ENCODE data around the gene SEC14L2.

Gene SEC14L2

GRCh38 chr22:30380011-30380410 is 16.8 kb upstream of the SEC14L2 start:
- H3K27me3 ChIP-seq (ENCODE audit: control insufficient read depth, insufficient read depth, low read length): no peaks in the 10 kb centered on the region
- H3K36me3 ChIP-seq (ENCODE audit: control insufficient read depth, insufficient read depth, low read length): peaks cover 71% of the 10 kb centered on the region
- no peak overlapping the region for H3K27ac ChIP-seq (ENCODE audit: low read depth, low read length)
- H3K4me3 ChIP-seq (ENCODE audit: low read depth, low read length): no peak overlapping the region
- H3K4me1 ChIP-seq (ENCODE audit: control insufficient read depth, insufficient read depth, low read length): no peaks in the 10 kb centered on the region
- no peak overlapping the region for H3K9ac ChIP-seq (ENCODE audit: low read length)
- no peaks in the 10 kb centered on the region for H3K9me3 ChIP-seq (ENCODE audit: control insufficient read depth, insufficient read depth, low read depth, low read length)

GRCh38 chr22:30381264-30381663 is 15.6 kb upstream of the SEC14L2 start:
- Histone ChIP-seq H3K4me3 (ENCODE audit: low read depth, low read length) (no peak overlapping the region), H3K9me3 (ENCODE audit: control insufficient read depth, insufficient read depth, low read depth, low read length) (no peaks in the 10 kb centered on the region), H3K9ac (ENCODE audit: low read length) (no peak overlapping the region), H3K27me3 (ENCODE audit: control insufficient read depth, insufficient read depth, low read length) (no peaks in the 10 kb centered on the region), H3K27ac (ENCODE audit: low read depth, low read length) (no peak overlapping the region), H3K4me1 (ENCODE audit: control insufficient read depth, insufficient read depth, low read length) (peaks cover 2% of the 10 kb centered on the region; the same call in 1 of the 2 replicates), H3K36me3 (ENCODE audit: control insufficient read depth, insufficient read depth, low read length) (peaks cover 65% of the 10 kb centered on the region)

DNA sequence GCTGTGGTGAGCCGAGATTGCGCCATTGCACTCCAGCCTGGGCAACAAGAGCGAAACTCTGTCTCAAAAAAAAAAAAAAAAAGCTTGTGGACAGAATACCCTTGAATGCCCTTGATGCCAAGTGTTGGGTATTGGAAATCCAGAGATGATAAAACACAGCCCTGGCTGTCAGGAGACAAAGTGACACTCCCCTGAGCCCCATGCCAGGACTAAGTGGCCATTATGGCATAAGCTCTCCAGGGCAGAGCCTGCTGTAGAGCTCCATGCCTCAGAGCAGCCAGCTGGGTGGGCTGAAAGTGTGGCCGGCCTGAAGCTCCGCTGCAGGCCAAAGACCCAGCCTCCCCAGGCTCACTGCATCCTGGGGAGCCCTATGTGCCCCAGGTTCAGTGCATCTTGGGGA is 14.5 kb upstream of the SEC14L2 start:
- Histone ChIP-seq H3K36me3 (ENCODE audit: control insufficient read depth, insufficient read depth, low read length) (peaks cover 56% of the 10 kb centered on the region), H3K27ac (ENCODE audit: low read depth, low read length) (no peak overlapping the region), H3K9ac (ENCODE audit: low read length) (no peak overlapping the region), H3K27me3 (ENCODE audit: control insufficient read depth, insufficient read depth, low read length) (no peaks in the 10 kb centered on the region), H3K9me3 (ENCODE audit: control insufficient read depth, insufficient read depth, low read depth, low read length) (no peaks in the 10 kb centered on the region), H3K4me1 (ENCODE audit: control insufficient read depth, insufficient read depth, low read length) (peaks cover 6% of the 10 kb centered on the region; the same call in 1 of the 2 replicates), H3K4me3 (ENCODE audit: low read depth, low read length) (no peak overlapping the region)

DNA sequence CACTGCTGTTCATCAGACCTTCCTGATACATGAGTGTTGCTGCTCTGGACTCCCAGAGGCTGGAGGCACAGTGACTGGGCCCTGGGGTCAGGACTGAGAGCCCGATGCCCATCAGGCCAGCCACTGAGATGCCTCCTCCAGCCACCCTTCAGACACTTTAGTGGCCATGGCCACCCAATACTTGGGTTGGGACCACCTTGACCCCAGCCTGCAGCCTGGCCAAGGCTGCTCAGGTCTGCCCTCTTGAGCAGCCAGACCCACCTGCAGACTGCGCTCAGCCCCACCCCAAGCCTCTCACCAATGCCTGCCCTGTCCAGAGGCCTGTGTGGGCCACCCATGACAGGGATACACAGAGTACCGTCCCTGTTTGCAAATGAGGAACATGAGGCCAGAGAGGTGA is 13.8 kb upstream of the SEC14L2 start:
- H3K9ac ChIP-seq (ENCODE audit: low read length): no peak overlapping the region

GRCh38 chr22:30385942-30386341 is 10.9 kb upstream of the SEC14L2 start:
- Histone ChIP-seq H3K4me3 (ENCODE audit: low read depth, low read length) (peak overlapping the region; percentile 79; the same call in 1 of the 2 replicates), H3K27ac (ENCODE audit: low read depth, low read length) (no peak overlapping the region), H3K9me3 (ENCODE audit: control insufficient read depth, insufficient read depth, low read depth, low read length) (peaks cover 11% of the 10 kb centered on the region), H3K4me1 (ENCODE audit: control insufficient read depth, insufficient read depth, low read length) (peaks cover 6% of the 10 kb centered on the region; the same call in 1 of the 2 replicates), H3K9ac (ENCODE audit: low read length) (no peak overlapping the region), H3K27me3 (ENCODE audit: control insufficient read depth, insufficient read depth, low read length) (no peaks in the 10 kb centered on the region), H3K36me3 (ENCODE audit: control insufficient read depth, insufficient read depth, low read length) (peaks cover 26% of the 10 kb centered on the region)

More for the DNA sequence above, 13.8 kb upstream of the SEC14L2 start:
- H3K4me1 ChIP-seq (ENCODE audit: control insufficient read depth, insufficient read depth, low read length): peaks cover 6% of the 10 kb centered on the region; the same call in 1 of the 2 replicates
- no peak overlapping the region for H3K27ac ChIP-seq (ENCODE audit: low read depth, low read length)
- no peaks in the 10 kb centered on the region for H3K9me3 ChIP-seq (ENCODE audit: control insufficient read depth, insufficient read depth, low read depth, low read length)
- no peaks in the 10 kb centered on the region for H3K27me3 ChIP-seq (ENCODE audit: control insufficient read depth, insufficient read depth, low read length)
- H3K36me3 ChIP-seq (ENCODE audit: control insufficient read depth, insufficient read depth, low read length): peaks cover 48% of the 10 kb centered on the region
- H3K4me3 ChIP-seq (ENCODE audit: low read depth, low read length): no peak overlapping the region

- peaks cover 12% of the 10 kb centered on the region for H3K9me3 ChIP-seq (ENCODE audit: control insufficient read depth, insufficient read depth, low read depth, low read length)
- no peak overlapping the region for H3K27ac ChIP-seq (ENCODE audit: low read depth, low read length)
- H3K4me3 ChIP-seq (ENCODE audit: low read depth, low read length): peak overlapping the region; percentile 79
- H3K9ac ChIP-seq (ENCODE audit: low read length): peak overlapping the region; percentile 53
- H3K4me1 ChIP-seq (ENCODE audit: control insufficient read depth, insufficient read depth, low read length): peaks cover 10% of the 10 kb centered on the region; the same call in 1 of the 2 replicates
- H3K27me3 ChIP-seq (ENCODE audit: control insufficient read depth, insufficient read depth, low read length): no peaks in the 10 kb centered on the region
- H3K36me3 ChIP-seq (ENCODE audit: control insufficient read depth, insufficient read depth, low read length): peaks cover 20% of the 10 kb centered on the region
These were observed 10.2 kb upstream of the SEC14L2 start for GRCh38 chr22:30386608-30386959.

DNA sequence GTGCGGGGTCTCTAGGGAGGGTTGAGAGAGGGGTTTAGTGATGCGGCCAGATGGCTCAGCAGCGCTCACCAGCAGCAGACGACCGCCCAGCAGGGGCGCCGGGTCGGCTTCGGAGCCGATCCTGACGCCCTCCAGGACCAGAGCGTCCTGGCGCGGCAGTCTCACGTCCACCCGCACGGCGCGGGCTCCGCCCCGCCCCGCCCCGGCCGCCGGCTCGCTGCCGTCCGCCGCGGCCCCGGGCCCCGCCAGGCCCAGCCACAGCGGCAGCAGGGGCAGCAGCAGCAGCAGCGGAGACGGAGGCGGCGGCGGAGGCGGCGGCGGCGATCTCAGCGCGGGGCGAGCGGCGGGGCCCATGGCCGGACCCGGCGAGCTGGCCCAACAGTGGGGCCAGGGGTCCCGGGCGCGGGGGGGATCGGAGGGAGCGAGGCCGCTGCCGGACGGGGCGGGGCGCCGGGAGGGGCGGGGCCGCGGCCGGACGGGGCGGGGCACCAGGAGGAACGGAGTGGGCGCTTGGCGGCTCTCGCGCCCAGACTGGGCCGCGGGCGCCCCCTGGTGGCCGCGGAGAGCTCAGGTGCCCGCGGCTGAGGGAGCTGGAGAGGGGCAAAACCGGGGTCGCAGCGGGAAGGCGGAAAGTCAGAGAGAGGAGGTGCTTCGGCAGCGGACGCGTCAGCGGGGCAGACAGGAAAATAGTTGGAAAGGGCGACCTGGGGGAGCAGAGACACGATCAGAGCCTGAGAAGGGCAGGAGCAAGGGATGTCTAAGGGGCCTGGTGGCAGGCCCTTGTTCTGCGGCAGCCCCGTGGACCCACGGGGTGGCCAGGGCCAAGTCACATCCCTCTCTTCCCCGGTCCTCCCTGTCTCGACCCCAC is 9.6 kb upstream of the SEC14L2 start, which contains the start of gene RNF215:
TSS of gene RNF215 (minus strand) at position 452 of the 868 bp plus-strand sequence. CDS start at position 354, 98 bp downstream.
- H3K27me3 ChIP-seq (ENCODE audit: control insufficient read depth, insufficient read depth, low read length): no peaks in the 10 kb centered on the region
- no peak within 1 kb of the TSS for H3K27ac ChIP-seq (ENCODE audit: low read depth, low read length)
- peak within 1 kb of the TSS; percentile 79 for H3K4me3 ChIP-seq (ENCODE audit: low read depth, low read length)
- peaks cover 12% of the 10 kb centered on the region; the same call in 1 of the 2 replicates for H3K4me1 ChIP-seq (ENCODE audit: control insufficient read depth, insufficient read depth, low read length)
- H3K9ac ChIP-seq (ENCODE audit: low read length): peak within 1 kb of the TSS; percentile 58
- H3K36me3 ChIP-seq (ENCODE audit: control insufficient read depth, insufficient read depth, low read length): peaks cover 17% of the 10 kb centered on the region
- H3K9me3 ChIP-seq (ENCODE audit: control insufficient read depth, insufficient read depth, low read depth, low read length): peaks cover 12% of the 10 kb centered on the region

DNA sequence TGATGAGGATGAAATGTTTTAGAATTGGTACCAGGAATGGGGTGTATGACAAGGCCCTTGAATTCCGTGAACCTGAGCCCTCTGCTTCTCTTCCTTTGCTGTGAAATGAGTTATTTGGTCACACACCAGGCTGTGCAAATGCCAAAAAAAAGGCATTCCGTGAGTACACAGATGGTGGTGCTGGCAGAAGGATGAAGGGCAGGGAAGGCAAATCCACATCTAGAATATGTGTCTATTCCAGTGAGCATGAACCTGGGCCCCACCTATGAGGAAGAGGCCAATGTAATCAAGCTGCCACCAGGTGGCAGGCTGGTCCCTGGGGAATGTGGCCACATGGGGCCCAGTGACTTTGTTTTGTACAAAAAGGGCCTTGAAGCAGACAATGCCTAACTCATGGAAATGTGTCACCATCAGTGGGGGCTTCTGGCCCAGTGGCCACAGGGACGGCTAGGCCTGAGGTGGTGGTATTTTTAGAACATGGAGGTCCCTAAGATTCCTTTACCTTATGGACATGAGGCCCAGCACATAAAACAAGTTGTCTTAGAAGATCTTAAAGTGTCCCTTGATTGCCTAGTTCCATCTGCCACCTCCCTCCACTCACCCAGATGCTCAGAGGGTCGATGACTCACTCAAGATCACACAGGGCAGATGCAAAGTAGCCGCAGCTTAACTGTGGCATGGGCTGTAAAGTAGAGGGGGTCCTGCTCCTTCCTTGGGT is 5.7 kb upstream of the SEC14L2 start:
- Histone ChIP-seq H3K36me3 (ENCODE audit: control insufficient read depth, insufficient read depth, low read length) (no peaks in the 10 kb centered on the region), H3K9me3 (ENCODE audit: control insufficient read depth, insufficient read depth, low read depth, low read length) (peaks cover 12% of the 10 kb centered on the region), H3K27ac (ENCODE audit: low read depth, low read length) (no peak overlapping the region), H3K27me3 (ENCODE audit: control insufficient read depth, insufficient read depth, low read length) (peaks cover 7% of the 10 kb centered on the region), H3K4me1 (ENCODE audit: control insufficient read depth, insufficient read depth, low read length) (peaks cover 23% of the 10 kb centered on the region), H3K4me3 (ENCODE audit: low read depth, low read length) (no peak overlapping the region), H3K9ac (ENCODE audit: low read length) (no peak overlapping the region)

DNA sequence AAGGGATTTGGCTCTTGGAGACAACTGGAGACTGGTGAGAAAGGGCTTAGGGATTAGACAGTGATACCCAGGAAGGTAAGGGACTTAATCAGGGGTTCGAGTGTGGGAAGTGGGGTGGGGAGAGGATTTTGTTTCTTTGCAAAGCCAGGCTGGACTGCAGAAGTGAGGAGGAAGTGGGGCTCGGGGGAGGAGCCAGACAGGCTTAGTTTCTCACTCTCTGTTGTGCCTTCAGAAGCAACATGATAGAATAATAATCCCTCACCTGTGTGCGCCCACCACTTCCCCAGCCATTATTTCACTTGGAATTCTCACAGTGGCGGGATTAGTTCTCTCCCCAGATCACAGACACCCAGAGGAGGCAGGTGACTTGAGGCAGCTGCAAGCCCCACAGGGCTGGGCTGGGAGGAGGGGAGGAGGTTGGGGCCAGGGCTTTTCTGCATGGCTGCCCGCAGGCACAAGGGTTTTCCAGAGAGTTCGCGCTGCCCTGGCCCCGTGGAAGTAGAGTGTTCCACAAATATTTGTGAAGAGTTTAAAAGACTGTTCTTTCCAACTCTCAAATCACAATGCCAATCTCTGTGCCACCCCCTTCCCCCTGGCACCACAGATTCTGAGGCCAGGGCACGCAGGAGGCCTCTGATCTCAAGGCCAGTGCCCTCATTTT is 4.0 kb upstream of the SEC14L2 start:
- Histone ChIP-seq H3K9ac (ENCODE audit: low read length) (no peak overlapping the region), H3K9me3 (ENCODE audit: control insufficient read depth, insufficient read depth, low read depth, low read length) (peaks cover 12% of the 10 kb centered on the region), H3K27me3 (ENCODE audit: control insufficient read depth, insufficient read depth, low read length) (peaks cover 23% of the 10 kb centered on the region), H3K4me3 (ENCODE audit: low read depth, low read length) (no peak overlapping the region), H3K36me3 (ENCODE audit: control insufficient read depth, insufficient read depth, low read length) (no peaks in the 10 kb centered on the region), H3K4me1 (ENCODE audit: control insufficient read depth, insufficient read depth, low read length) (peaks cover 25% of the 10 kb centered on the region), H3K27ac (ENCODE audit: low read depth, low read length) (no peak overlapping the region)

DNA sequence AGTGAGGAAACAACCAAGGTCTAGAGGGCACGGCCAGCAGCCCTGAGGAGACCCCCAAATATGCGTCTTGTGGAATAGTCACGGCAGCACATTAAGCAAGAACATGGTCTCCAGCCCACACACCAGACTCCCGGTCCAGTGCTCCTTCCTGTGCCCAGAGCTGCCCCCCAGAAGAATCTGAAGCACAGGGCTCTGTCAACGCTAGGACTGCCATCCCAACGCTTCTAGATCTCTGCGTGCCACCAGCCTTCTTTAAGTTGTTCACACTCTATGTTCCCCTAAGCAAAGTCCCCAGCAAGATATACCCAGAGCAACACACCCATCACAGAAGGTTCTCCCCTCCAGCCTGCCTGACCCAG is 3.5 kb upstream of the SEC14L2 start:
- Histone ChIP-seq H3K27me3 (ENCODE audit: control insufficient read depth, insufficient read depth, low read length) (peaks cover 28% of the 10 kb centered on the region), H3K9me3 (ENCODE audit: control insufficient read depth, insufficient read depth, low read depth, low read length) (peaks cover 12% of the 10 kb centered on the region), H3K4me1 (ENCODE audit: control insufficient read depth, insufficient read depth, low read length) (peaks cover 30% of the 10 kb centered on the region), H3K4me3 (ENCODE audit: low read depth, low read length) (no peak overlapping the region), H3K36me3 (ENCODE audit: control insufficient read depth, insufficient read depth, low read length) (no peaks in the 10 kb centered on the region), H3K9ac (ENCODE audit: low read length) (no peak overlapping the region), H3K27ac (ENCODE audit: low read depth, low read length) (no peak overlapping the region)

Measured in HUES6 (cell line).